Measurements from ENCODE around the gene SGMS1. TPM values are rescaled to one million over a fixed set of nuclear protein-coding genes. Genes with fewer than 3 reads are reported as not detected.

Gene SGMS1
- polyA plus RNA-seq, 1 of the 3 experiments (the other 2 are of a cell fraction) = 6.3 TPM

DNA sequence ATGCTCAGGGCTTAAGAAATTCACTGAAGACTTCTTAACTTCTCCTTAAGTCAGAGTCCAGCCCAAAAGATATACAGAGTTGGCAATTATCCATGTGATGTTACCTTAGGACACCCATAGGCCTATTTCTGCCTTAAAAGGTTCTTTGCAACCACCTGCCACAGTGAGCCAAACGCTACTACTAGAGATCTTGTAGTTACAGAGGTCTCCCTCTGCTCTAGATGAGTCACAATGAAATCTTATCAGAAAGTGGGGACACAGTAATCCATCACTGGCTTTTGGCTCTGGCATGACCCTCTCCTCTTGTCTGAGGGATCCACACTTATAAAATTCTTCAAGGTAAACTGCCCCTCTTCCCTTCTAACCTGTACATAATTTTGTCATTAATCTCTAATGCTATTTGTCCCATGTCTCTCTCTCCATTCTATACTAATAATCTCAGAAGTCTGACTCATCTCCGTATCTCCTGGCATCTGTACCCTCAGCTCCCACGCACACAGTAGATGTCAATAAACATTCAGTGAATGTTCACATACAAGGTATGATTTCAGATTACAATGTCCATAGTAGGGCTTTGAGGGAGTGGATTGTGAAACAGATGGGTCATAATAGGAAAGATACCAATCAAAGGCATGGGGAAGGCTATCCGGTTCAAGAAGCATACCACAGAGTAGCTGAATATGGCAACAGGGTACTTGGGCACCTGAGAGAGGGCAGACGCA lies 112.1 kb downstream of the SGMS1 start (continued):
- no peak for TF ChIP-seq IRF3 (IDR thresholded peaks at IDR 0.05; ENCODE audit: low read depth, low read length)
- 0 out of 2 replicates have a peak, but pooled peaks have one; percentile 6 for TF ChIP-seq JUND (IDR thresholded peaks at IDR 0.05)
- no peak for TF ChIP-seq CHD2 (IDR thresholded peaks at IDR 0.05; ENCODE audit: low read length, partially characterized antibody)
- no peak for TF ChIP-seq FOXM1 (IDR thresholded peaks at IDR 0.05; ENCODE audit: low read depth)
- TF ChIP-seq TEAD4 (IDR thresholded peaks at IDR 0.05; ENCODE audit: borderline replicate concordance, insufficient read depth) = no peak
- TF ChIP-seq RXRA (IDR thresholded peaks at IDR 0.05; ENCODE audit: borderline replicate concordance, low read depth) = no peak
- TF ChIP-seq MXI1 (IDR thresholded peaks at IDR 0.05; ENCODE audit: low read depth, low read length) = no peak
- TF ChIP-seq CTCF (IDR thresholded peaks at IDR 0.05) = no peak
- no peak for TF ChIP-seq EZH2phosphoT487 (IDR thresholded peaks at IDR 0.05; ENCODE audit: borderline replicate concordance, low read depth)
- no peak for TF ChIP-seq POLR2AphosphoS5 (IDR thresholded peaks at IDR 0.05; ENCODE audit: low read depth, low read length)
- no peak for TF ChIP-seq RFX5 (IDR thresholded peaks at IDR 0.05; ENCODE audit: low read length)
- TF ChIP-seq, protein P1, sequence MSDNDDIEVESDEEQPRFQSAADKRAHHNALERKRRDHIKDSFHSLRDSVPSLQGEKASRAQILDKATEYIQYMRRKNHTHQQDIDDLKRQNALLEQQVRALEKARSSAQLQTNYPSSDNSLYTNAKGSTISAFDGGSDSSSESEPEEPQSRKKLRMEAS (IDR thresholded peaks at IDR 0.05; ENCODE audit: low read depth) = no peak
- no peak for TF ChIP-seq RCOR1 (IDR thresholded peaks at IDR 0.05; ENCODE audit: low read length)

DNA sequence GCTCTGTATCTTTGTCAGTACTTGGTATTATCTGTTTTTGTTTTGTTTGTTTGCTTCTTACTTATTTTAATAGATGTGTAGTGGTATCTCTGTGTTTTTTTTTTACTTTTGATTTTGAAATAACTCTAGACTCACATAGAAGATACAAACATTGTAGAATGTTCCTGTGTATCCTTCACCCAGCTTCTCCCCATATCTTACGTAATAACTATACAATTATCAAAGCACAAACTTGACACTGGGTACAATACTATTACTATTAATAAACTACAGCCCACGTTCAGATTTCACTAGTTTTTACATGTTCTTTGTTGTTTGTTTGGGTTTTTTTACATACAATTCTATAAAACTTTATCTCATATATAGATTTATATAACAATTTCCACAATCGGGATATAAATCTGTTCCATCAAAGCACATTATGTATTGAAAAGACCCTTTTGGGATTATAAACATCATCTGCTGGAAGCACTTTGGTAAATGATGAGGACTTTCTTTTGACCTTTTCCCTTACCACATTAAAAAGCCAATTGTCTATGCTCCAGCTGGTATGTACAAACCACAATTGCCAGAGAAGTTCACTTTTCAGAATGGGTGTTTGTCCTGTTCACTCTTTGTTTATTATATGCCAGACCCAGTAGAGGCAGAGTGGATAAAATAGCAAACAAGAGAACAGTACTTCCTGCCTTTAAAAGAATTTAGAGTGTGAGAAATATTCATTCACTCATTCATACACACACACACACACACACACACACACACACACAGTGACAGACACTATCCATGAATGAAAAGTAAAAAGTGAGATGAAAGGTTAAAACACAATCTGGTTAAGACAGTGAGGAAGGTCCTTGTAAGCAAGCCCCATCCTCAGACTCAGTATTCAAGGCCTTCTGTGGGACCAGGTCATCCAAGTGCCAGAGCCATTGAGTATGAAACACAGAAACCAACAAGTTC lies 113.0 kb downstream of the SGMS1 start:
- no peak overlapping the region for H3K9ac ChIP-seq
- no peak overlapping the region for H3K4me2 ChIP-seq
- POLR2A ChIA-PET = no interaction called here
- no peak overlapping the region for H3K27ac ChIP-seq (ENCODE audit: low read depth in 2 of 2, low read length in 1 of 2)
- H3K79me2 ChIP-seq (ENCODE audit: insufficient read depth) = no peaks in the 10 kb centered on the region; the same call in none of the 2 replicates
- no peaks in the 10 kb centered on the region for H3K27me3 ChIP-seq (ENCODE audit: insufficient read depth)
- no peaks in the 10 kb centered on the region for H3K9me2 ChIP-seq
- H3K4me3 ChIP-seq (ENCODE audit: low read depth in 2 of 2, low read length in 1 of 2) = no peak overlapping the region
- H3F3A ChIP-seq (replicated peaks; ENCODE audit: insufficient read depth) = no peaks in the 10 kb centered on the region
- CTCF ChIA-PET = no interaction called here
- no peak for DNase-seq
- H2AFZ ChIP-seq (ENCODE audit: low read depth) = no peak overlapping the region
- no peaks in the 10 kb centered on the region for H4K20me1 ChIP-seq (ENCODE audit: insufficient read depth)
- H3K36me3 ChIP-seq (replicated peaks in 1 of 2; ENCODE audit: control insufficient read depth in 1 of 2, insufficient read depth in 2 of 2, low read length in 1 of 2) = no peaks in the 10 kb centered on the region
- 85% methylated on average over 3 of the region's 3 CpGs for WGBS (ENCODE audit: low lambda C conversion rate)
- H3K4me1 ChIP-seq (ENCODE audit: control insufficient read depth in 1 of 2, insufficient read depth in 2 of 2, low read depth in 1 of 2, low read length in 1 of 2) = peaks cover 4 to 6% of the 10 kb centered on the region in 2 experiments; a peak in 1 of 4 replicates
- no peaks in the 10 kb centered on the region for H3K9me3 ChIP-seq
- TF ChIP-seq, protein P2, sequence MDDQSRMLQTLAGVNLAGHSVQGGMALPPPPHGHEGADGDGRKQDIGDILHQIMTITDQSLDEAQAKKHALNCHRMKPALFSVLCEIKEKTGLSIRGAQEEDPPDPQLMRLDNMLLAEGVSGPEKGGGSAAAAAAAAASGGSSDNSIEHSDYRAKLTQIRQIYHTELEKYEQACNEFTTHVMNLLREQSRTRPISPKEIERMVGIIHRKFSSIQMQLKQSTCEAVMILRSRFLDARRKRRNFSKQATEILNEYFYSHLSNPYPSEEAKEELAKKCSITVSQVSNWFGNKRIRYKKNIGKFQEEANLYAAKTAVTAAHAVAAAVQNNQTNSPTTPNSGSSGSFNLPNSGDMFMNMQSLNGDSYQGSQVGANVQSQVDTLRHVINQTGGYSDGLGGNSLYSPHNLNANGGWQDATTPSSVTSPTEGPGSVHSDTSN (IDR thresholded peaks at IDR 0.05) = no peak
- no peak for TF ChIP-seq CTCF (IDR thresholded peaks at IDR 0.05)
- TF ChIP-seq YY1 (IDR thresholded peaks at IDR 0.05; ENCODE audit: low read depth) = no peak
- no peak for TF ChIP-seq GABPA (IDR thresholded peaks at IDR 0.05; ENCODE audit: low read depth)
- TF ChIP-seq, protein P3, sequence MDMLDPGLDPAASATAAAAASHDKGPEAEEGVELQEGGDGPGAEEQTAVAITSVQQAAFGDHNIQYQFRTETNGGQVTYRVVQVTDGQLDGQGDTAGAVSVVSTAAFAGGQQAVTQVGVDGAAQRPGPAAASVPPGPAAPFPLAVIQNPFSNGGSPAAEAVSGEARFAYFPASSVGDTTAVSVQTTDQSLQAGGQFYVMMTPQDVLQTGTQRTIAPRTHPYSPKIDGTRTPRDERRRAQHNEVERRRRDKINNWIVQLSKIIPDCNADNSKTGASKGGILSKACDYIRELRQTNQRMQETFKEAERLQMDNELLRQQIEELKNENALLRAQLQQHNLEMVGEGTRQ (IDR thresholded peaks at IDR 0.05; ENCODE audit: borderline replicate concordance, low read depth, low read length) = no peak
- TF ChIP-seq IRF3 (IDR thresholded peaks at IDR 0.05; ENCODE audit: low read depth, low read length) = no peak
- no peak for TF ChIP-seq FOSL2 (IDR thresholded peaks at IDR 0.05; ENCODE audit: borderline replicate concordance, low read depth)
- TF ChIP-seq GATA2 (CRISPR knock-in tag; IDR thresholded peaks at IDR 0.05) = no peak
- no peak for TF ChIP-seq NRF1 (IDR thresholded peaks at IDR 0.05; ENCODE audit: low read depth, low read length)
